Endothelial cell (in vitro differentiated cells): ENCODE measurements around the gene ANKRD33B. TPM values are rescaled to one million over a fixed set of nuclear protein-coding genes. Genes with fewer than 3 reads are reported as not detected.

Source experiments
- DNase-seq: peaks from one replicate; pipeline ENCODE4 v3.0.0; 2021; ENCODE audit warnings: low spot score
- H3K27ac Mint-ChIP-seq: one replicate; pipeline ENCODE4 v1.8.0; 2021; ENCODE audit warnings: mixed read lengths, inconsistent platforms; ENCODE audit not compliant: unreplicated experiment
- H3K27me3 Mint-ChIP-seq: one replicate; pipeline ENCODE4 v1.8.0; 2021; ENCODE audit warnings: mild to moderate bottlenecking, moderate library complexity, mixed read lengths, inconsistent platforms; ENCODE audit not compliant: unreplicated experiment
- H3K36me3 Mint-ChIP-seq: one replicate; pipeline ENCODE4 v1.8.0; 2021; ENCODE audit warnings: mild to moderate bottlenecking, low read depth, mixed read lengths, inconsistent platforms; ENCODE audit not compliant: unreplicated experiment
- H3K4me1 Mint-ChIP-seq: one replicate; pipeline ENCODE4 v1.8.0; 2021; ENCODE audit warnings: mild to moderate bottlenecking, mixed read lengths, inconsistent platforms; ENCODE audit not compliant: unreplicated experiment
- H3K4me3 Mint-ChIP-seq: one replicate; pipeline ENCODE4 v1.8.0; 2021; ENCODE audit warnings: mild to moderate bottlenecking, mixed read lengths, inconsistent platforms; ENCODE audit not compliant: unreplicated experiment
- H3K9me3 Mint-ChIP-seq: one replicate; pipeline ENCODE4 v1.8.0; 2021; ENCODE audit warnings: mixed read lengths, inconsistent platforms; ENCODE audit not compliant: unreplicated experiment
- CTCF ChIP-seq: fragments of 200-600 bp; sonication (generic); IDR thresholded peaks from one replicate; pipeline ENCODE4 v1.5.0; 2021; ENCODE audit warnings: antibody characterized with exemption; ENCODE audit not compliant: unreplicated experiment
- total RNA-seq: library from RNA; stranded (reverse); fragmentation: NEBNext Ultra II Directional; extraction: Animal tissue kit (Norgen Biotek cat#: 25700); gene quantifications from one replicate; pipeline ENCODE4 v1.2.1, GENCODE V29; 2021; ENCODE audit not compliant: unreplicated experiment

Gene ANKRD33B
- total RNA-seq, 1 donor from 2014 or later = 7.0 TPM

DNA sequence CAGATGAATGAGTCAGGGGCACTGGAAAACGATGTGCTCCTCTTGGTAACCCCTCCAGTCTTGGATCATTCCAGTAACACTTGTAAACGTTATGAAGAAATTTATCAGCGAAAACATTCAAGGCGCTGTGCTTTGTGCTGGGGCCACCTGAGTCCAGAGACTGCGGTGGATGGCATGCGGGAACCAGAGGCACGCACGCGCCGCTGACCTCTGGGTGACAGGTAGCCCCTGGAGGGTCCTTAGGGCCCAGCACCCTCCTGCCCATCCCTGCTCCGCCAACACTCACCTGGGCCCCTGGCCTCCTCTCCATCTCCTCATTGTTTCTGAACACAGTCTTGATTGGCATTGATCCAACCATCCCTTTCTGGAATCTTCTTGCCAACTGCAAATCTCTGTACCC, 110.2 kb downstream of the ANKRD33B start:
- peaks cover 25% of the 10 kb centered on the region for H3K27me3 Mint-ChIP-seq
- DNase-seq = no peak
- H3K27ac Mint-ChIP-seq = no peak overlapping the region
- no peaks in the 10 kb centered on the region for H3K9me3 Mint-ChIP-seq
- no peak overlapping the region for H3K4me3 Mint-ChIP-seq
- peaks cover 3% of the 10 kb centered on the region for H3K4me1 Mint-ChIP-seq
- no peak for TF ChIP-seq CTCF
- peaks cover 27% of the 10 kb centered on the region for H3K36me3 Mint-ChIP-seq

DNA sequence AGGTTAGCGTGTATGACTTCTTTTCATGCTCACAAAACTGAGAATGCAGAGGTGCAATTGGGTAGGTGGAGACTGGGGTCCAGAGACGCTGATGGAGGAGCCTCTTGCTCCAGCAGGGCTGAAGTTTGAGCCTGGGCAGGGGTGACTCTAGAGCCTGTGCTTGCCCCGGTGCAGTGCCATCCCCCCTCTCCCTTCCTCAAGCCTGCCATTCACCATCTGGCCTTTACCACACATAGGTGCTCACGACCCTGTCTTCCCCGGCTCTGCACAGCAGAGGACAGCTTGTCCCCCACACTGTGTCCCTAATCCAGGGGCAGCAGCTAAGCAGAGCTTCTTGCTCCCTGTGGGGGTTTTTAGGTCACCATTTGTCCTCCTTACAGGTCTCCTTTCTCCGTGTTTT, 110.7 kb downstream of the ANKRD33B start:
- Mint-ChIP-seq H3K27ac (no peak overlapping the region), H3K4me1 (peaks cover 3% of the 10 kb centered on the region), H3K4me3 (peak overlapping the region; percentile 22), H3K9me3 (no peaks in the 10 kb centered on the region), H3K36me3 (peaks cover 28% of the 10 kb centered on the region), H3K27me3 (peaks cover 25% of the 10 kb centered on the region)
- TF ChIP-seq CTCF = no peak
- DNase-seq = no peak

DNA sequence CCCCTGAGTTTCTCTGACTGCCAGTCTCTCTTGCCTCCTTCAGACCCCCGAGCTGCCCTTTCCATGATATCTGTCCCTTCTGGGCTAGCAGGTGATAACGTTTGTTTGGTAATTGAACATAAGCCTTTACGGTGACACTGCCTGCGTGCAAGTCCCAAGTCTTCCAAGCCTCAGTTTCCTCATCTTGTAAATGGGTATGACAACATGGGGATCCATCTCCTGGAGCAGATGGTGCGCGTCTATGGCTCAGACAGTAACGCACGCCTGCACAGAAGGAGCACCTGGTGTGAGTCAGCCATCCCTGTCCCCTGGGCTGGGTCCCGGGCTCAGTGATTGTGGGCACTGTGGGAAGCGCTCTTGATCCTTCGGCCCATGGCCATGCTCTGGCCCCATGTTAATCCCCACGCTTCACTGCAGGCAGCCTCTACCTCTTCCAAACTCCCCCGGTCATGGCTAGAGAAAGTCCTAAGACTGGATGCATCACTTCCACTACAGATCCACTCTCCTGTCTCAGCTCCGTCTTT, 111.4 kb downstream of the ANKRD33B start:
- H3K4me1 Mint-ChIP-seq = peaks cover 3% of the 10 kb centered on the region
- no peak for TF ChIP-seq CTCF
- H3K36me3 Mint-ChIP-seq = peaks cover 34% of the 10 kb centered on the region
- no peak for DNase-seq
- H3K4me3 Mint-ChIP-seq = peak overlapping the region; percentile 22
- peaks cover 29% of the 10 kb centered on the region for H3K27me3 Mint-ChIP-seq
- no peak overlapping the region for H3K27ac Mint-ChIP-seq
- H3K9me3 Mint-ChIP-seq = no peaks in the 10 kb centered on the region

GRCh38 chr5:10676224-10676623, 112.4 kb downstream of the ANKRD33B start:
- Mint-ChIP-seq H3K9me3 (no peaks in the 10 kb centered on the region), H3K36me3 (peaks cover 42% of the 10 kb centered on the region), H3K27ac (peak overlapping the region; percentile 57), H3K4me1 (peaks cover 6% of the 10 kb centered on the region), H3K27me3 (peaks cover 29% of the 10 kb centered on the region), H3K4me3 (peak overlapping the region; percentile 52)
- no peak for DNase-seq
- TF ChIP-seq CTCF = no peak

- H3K27ac Mint-ChIP-seq = no peak overlapping the region
- H3K27me3 Mint-ChIP-seq = peaks cover 29% of the 10 kb centered on the region
- no peaks in the 10 kb centered on the region for H3K9me3 Mint-ChIP-seq
- H3K4me3 Mint-ChIP-seq = peak overlapping the region; percentile 52
- H3K36me3 Mint-ChIP-seq = peaks cover 42% of the 10 kb centered on the region
- DNase-seq = no peak
- TF ChIP-seq CTCF = no peak
- peaks cover 6% of the 10 kb centered on the region for H3K4me1 Mint-ChIP-seq
Measured at GRCh38 chr5:10676946-10677345, 113.1 kb downstream of the ANKRD33B start.
